Chondrocyte (in vitro differentiated cells): Measurements from ENCODE around the gene BMP8B. TPM values are rescaled to one million over a fixed set of nuclear protein-coding genes. Genes with fewer than 3 reads are reported as not detected.
A peak's percentile ranks its signal among the peaks of the same experiment; 100 is the strongest.

ENCODE experiments used
- DNase-seq: peaks from one replicate; pipeline ENCODE4 v3.0.0; 2021; ENCODE audit warnings: mixed read lengths, low spot score
- H3K27ac Mint-ChIP-seq: one replicate; pipeline ENCODE4 v1.8.0; 2021; ENCODE audit warnings: mild to moderate bottlenecking, moderate library complexity, mixed read lengths; ENCODE audit not compliant: unreplicated experiment
- H3K27me3 Mint-ChIP-seq: 2 replicates; pipeline ENCODE4 v1.8.0; 2021; ENCODE audit warnings: low read depth, mixed read lengths
- H3K36me3 Mint-ChIP-seq: 2 replicates; pipeline ENCODE4 v1.8.0; 2021; ENCODE audit warnings: low read depth, mixed read lengths
- H3K4me1 Mint-ChIP-seq: 2 replicates; pipeline ENCODE4 v1.8.0; 2021; ENCODE audit warnings: low read depth, mild to moderate bottlenecking, mixed read lengths
- H3K4me3 Mint-ChIP-seq: one replicate; pipeline ENCODE4 v1.8.0; 2021; ENCODE audit warnings: mild to moderate bottlenecking, moderate library complexity, mixed read lengths; ENCODE audit not compliant: unreplicated experiment
- H3K9me3 Mint-ChIP-seq: 2 replicates; pipeline ENCODE4 v1.8.0; 2021; ENCODE audit warnings: low read depth, mixed read lengths
- total RNA-seq: library from RNA; stranded (reverse); gene quantifications from 3 replicates; pipeline ENCODE4 v1.2.1, GENCODE V29; 2021
- TF ChIP-seq, protein P1 (sequence below): fragments of 200-600 bp; sonication (generic); IDR thresholded peaks from 2 replicates; pipeline ENCODE4 v1.5.0; 2021; ENCODE audit warnings: antibody characterized with exemption, mild to moderate bottlenecking, moderate library complexity

BMP8B gene
- total RNA-seq, 1 donor from 2014 or later: 0.25 TPM

DNA sequence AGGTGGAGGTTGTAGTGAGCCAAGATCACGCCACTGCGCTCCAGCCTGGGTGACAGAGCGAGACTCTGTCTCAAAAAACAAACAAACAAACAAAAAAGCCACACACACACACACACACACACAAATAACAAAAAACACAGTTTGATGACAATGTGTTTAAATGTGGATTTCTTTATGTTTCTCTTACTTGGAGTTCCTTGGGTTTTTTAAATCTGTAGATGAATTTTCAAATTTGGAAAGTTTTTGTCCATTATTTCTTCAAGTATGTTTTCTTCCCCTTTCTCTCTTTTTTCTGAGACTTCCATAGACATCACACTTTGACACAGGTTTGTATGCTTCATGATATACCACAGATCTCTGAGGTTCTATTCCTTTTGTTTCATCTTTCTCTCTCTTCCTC lies 62.1 kb downstream of the BMP8B start:
- no peaks in the 10 kb centered on the region for H3K9me3 Mint-ChIP-seq
- TF ChIP-seq, protein P1, sequence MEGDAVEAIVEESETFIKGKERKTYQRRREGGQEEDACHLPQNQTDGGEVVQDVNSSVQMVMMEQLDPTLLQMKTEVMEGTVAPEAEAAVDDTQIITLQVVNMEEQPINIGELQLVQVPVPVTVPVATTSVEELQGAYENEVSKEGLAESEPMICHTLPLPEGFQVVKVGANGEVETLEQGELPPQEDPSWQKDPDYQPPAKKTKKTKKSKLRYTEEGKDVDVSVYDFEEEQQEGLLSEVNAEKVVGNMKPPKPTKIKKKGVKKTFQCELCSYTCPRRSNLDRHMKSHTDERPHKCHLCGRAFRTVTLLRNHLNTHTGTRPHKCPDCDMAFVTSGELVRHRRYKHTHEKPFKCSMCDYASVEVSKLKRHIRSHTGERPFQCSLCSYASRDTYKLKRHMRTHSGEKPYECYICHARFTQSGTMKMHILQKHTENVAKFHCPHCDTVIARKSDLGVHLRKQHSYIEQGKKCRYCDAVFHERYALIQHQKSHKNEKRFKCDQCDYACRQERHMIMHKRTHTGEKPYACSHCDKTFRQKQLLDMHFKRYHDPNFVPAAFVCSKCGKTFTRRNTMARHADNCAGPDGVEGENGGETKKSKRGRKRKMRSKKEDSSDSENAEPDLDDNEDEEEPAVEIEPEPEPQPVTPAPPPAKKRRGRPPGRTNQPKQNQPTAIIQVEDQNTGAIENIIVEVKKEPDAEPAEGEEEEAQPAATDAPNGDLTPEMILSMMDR: no peak
- H3K4me1 Mint-ChIP-seq: no peaks in the 10 kb centered on the region
- no peaks in the 10 kb centered on the region for H3K36me3 Mint-ChIP-seq
- no peak overlapping the region for H3K27ac Mint-ChIP-seq
- H3K27me3 Mint-ChIP-seq: peaks cover 57% of the 10 kb centered on the region
- no peak for DNase-seq
- H3K4me3 Mint-ChIP-seq: no peak overlapping the region

DNA sequence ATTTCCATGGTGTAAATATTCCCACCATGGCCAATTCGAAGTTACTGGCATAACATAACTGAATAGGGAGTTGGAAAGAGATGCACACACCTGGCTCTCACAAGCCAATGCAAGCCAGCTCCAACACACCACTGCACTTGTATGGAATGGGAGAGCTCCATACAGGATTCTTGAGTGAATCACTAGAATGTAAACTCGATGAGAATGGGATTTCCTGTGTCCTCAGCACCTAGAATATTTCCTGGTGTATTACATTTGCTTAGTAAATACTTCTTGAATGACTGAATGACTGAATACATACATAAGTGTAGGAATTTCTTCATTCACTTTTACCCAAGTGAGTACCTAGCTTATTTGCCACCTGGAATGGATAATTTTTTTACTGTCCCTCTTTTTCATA lies 66.2 kb downstream of the BMP8B start:
- no peak for DNase-seq
- no peaks in the 10 kb centered on the region for H3K9me3 Mint-ChIP-seq
- no peak overlapping the region for H3K4me3 Mint-ChIP-seq
- H3K4me1 Mint-ChIP-seq: no peaks in the 10 kb centered on the region
- peaks cover 42% of the 10 kb centered on the region for H3K27me3 Mint-ChIP-seq
- H3K36me3 Mint-ChIP-seq: no peaks in the 10 kb centered on the region
- no peak overlapping the region for H3K27ac Mint-ChIP-seq
- TF ChIP-seq, protein P1: no peak

DNA sequence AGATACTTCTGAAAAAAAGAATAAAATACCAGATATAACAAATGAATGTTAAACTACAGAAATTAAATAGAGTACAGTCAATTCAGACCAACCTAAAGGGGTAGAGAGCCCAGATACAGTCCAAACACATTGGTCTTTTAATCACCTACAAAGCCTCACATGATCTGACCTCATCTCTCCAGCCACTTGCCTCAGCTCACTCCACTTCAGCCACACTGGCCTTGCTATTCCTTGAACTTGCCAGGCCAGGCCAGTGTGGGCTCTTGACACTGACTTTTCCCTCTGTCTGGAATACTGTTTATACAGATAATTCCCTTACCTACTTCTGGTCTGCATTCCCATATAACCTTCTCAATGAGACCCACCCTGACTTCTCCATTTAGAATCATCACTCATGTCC lies 67.0 kb downstream of the BMP8B start:
- Mint-ChIP-seq H3K27ac (no peak overlapping the region), H3K4me3 (no peak overlapping the region), H3K27me3 (peaks cover 44% of the 10 kb centered on the region), H3K9me3 (no peaks in the 10 kb centered on the region), H3K4me1 (no peaks in the 10 kb centered on the region), H3K36me3 (no peaks in the 10 kb centered on the region)
- TF ChIP-seq, protein P1: no peak
- no peak for DNase-seq

DNA sequence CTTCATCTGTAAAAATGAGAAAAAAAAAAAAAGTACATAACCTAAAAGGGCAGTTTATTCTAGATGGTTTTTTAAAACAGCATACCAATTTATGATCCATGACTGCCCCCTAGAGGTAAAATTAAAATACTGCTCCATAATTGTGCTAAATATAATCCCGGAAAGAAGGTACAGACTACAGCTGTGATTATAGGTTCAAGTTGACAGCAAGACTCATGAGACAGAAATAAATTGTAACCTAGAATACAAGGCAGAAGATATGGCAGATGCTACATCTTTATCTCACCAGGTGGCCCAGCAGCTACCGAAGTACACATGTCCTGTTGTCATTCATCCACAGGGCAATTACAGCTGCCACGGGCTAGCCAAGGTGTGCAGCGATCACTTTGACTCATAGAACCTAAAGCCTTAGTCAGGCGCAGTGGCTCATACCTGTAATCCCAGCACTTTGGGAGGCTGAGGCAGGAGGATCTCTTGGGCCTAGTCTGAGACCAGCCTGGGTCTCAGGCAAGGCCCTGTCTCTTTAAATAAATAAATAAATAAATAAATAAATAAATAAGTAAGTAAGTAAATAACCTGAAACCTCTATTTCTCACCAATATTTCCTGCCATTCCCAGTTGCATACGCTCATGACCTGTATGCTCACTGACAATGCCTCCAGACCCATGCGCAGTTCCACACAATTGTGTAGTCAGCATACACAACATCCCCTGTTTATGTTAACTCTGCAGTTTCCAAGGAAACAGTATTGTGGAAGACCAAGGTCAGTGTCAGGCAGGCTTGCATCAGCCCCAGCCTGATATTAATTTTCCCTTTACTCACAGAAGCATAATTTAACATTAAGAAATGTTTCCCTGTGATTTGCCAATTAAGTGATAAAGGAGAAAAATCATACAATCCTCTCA lies 68.3 kb downstream of the BMP8B start:
- H3K36me3 Mint-ChIP-seq: no peaks in the 10 kb centered on the region
- no peak overlapping the region for H3K4me3 Mint-ChIP-seq
- H3K27me3 Mint-ChIP-seq: peaks cover 42% of the 10 kb centered on the region
- H3K27ac Mint-ChIP-seq: no peak overlapping the region
- TF ChIP-seq, protein P1: peak; percentile 90
- H3K9me3 Mint-ChIP-seq: no peaks in the 10 kb centered on the region
- DNase-seq: no peak
- H3K4me1 Mint-ChIP-seq: no peaks in the 10 kb centered on the region

DNA sequence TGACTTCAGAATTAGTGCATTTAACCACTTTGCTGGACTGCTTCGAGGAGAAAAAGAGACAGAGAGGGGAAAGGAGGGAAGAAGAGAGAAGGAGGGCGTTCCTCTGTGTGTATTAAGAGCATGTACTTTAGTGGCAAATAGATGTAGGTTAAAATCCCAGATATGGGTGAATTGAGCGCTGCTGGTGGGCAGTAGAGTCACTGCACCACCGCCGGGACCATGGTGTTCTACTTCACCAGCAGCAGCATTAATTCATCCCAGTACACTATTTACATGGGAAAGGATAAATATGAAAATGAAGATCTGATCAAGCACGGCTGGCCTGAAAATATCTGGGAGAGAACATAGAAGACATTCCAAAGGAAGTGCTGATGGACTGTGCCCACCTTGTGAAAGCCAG lies 70.9 kb downstream of the BMP8B start:
- Mint-ChIP-seq H3K36me3 (no peaks in the 10 kb centered on the region), H3K4me1 (no peaks in the 10 kb centered on the region), H3K27me3 (peaks cover 43% of the 10 kb centered on the region), H3K9me3 (no peaks in the 10 kb centered on the region), H3K4me3 (no peak overlapping the region), H3K27ac (no peak overlapping the region)
- no peak for DNase-seq
- TF ChIP-seq, protein P1: no peak
